ENCODE data around the gene NEDD8. TPM values are rescaled to one million over a fixed set of nuclear protein-coding genes. Genes with fewer than 3 reads are reported as not detected.
A peak's percentile ranks its signal among the peaks of the same experiment; 100 is the strongest.

Gene NEDD8
- total RNA-seq, 1 donor from 2014 or later: 73.5 TPM

- no peak for DNase-seq
Measured at GRCh38 chr14:24263848-24264247, 31.7 kb upstream of the NEDD8 start.

- DNase-seq: no peak
Measured at GRCh38 chr14:24262821-24263733, 30.9 kb upstream of the NEDD8 start, which contains the start of gene TGM1. Gene TGM1, minus strand, starts transcription at chr14:24263177. Its CDS starts 825 bp downstream, at chr14:24262352.

GRCh38 chr14:24261969-24262327 is 29.8 kb upstream of the NEDD8 start:
- DNase-seq: no peak

GRCh38 chr14:24261256-24261968 is 29.2 kb upstream of the NEDD8 start:
- no peak for DNase-seq

- DNase-seq: no peak
Measured at GRCh38 chr14:24260780-24261157, 28.6 kb upstream of the NEDD8 start.

- DNase-seq: no peak
Measured at GRCh38 chr14:24260026-24260779, 28.0 kb upstream of the NEDD8 start.

GRCh38 chr14:24259282-24260025 is 27.3 kb upstream of the NEDD8 start:
- DNase-seq: peak; percentile 32

- DNase-seq: no peak
Measured at GRCh38 chr14:24258548-24259265, 26.5 kb upstream of the NEDD8 start.

GRCh38 chr14:24258119-24258518 is 26.0 kb upstream of the NEDD8 start:
- no peak for DNase-seq

GRCh38 chr14:24256960-24257359 is 24.8 kb upstream of the NEDD8 start:
- DNase-seq: no peak

GRCh38 chr14:24255931-24256711 is 24.0 kb upstream of the NEDD8 start:
- no peak for DNase-seq

- DNase-seq: no peak
Measured at GRCh38 chr14:24255438-24255837, 23.3 kb upstream of the NEDD8 start.

GRCh38 chr14:24254630-24255392 is 22.6 kb upstream of the NEDD8 start:
- no peak for DNase-seq

GRCh38 chr14:24253936-24254335 is 21.8 kb upstream of the NEDD8 start:
- DNase-seq: no peak

GRCh38 chr14:24252289-24253124 is 20.3 kb upstream of the NEDD8 start:
- DNase-seq: no peak

- no peak for DNase-seq
Measured at GRCh38 chr14:24251880-24252288, 19.7 kb upstream of the NEDD8 start.

- DNase-seq: no peak
Measured at GRCh38 chr14:24250354-24250753, 18.2 kb upstream of the NEDD8 start.

- DNase-seq: no peak
Measured at GRCh38 chr14:24249230-24250021, 17.3 kb upstream of the NEDD8 start.
